Astrocyte of the spinal cord (primary cell): Measurements from ENCODE around the gene ZNF669.

ENCODE experiments used
- DNase-seq: peaks from one replicate; pipeline ENCODE4 v3.0.0; 2011; ENCODE audit warnings: low read depth, low spot score
- H3K4me3 ChIP-seq: 2 replicates; pipeline ENCODE4 v1.5.1; 2011; ENCODE audit warnings: low read depth, mild to moderate bottlenecking, low read length, moderate library complexity
- CTCF ChIP-seq: IDR thresholded peaks from 2 replicates; pipeline ENCODE4 v1.5.1; 2012; ENCODE audit warnings: low read depth, mild to moderate bottlenecking, low read length, inconsistent platforms
- in situ Hi-C: cut with HindIII; loops from 2 replicates; pipeline ENCODE4 v1.10.0; 2017; ENCODE audit warnings: low sequenced_read_pairs

Gene ZNF669

GRCh38 chr1:247079141-247079874, 24.8 kb downstream of the ZNF669 start:
- no peak for DNase-seq
- peak overlapping the region; percentile 91 for H3K4me3 ChIP-seq
- no peak for TF ChIP-seq CTCF
- in situ Hi-C loops: no loop called here

- peak within 1 kb of the TSS; percentile 91 for H3K4me3 ChIP-seq
- TF ChIP-seq CTCF: peak; percentile 59
- DNase-seq: peak; percentile 98
- in situ Hi-C loops: no loop called here
Measured at GRCh38 chr1:247078258-247079140, 25.7 kb downstream of the ZNF669 start, which contains the start of gene ZNF670. ZNF670 (minus strand) TSS chr1:247078811; CDS start chr1:247078596, 215 bp downstream.

DNA sequence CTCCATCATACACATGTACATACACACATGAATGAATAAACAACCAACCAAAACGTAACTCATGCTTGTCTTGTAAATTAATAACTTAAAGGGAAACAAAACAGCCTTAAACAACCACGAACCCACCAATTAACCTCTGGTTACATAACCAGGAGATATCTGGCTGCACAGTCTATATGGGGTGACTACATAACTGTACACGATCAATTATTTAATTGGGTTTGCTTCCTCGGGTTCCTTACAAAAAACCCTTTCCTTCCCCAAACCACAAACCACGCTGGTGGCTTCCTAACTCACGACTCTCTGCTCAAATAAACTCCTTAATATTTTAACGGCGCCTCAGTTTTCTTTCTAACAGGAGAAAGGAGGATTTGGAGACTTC, 26.3 kb downstream of the ZNF669 start:
- no peak for TF ChIP-seq CTCF
- in situ Hi-C loops: no loop called here
- peak overlapping the region; percentile 91 for H3K4me3 ChIP-seq
- peak; percentile 32 for DNase-seq

DNA sequence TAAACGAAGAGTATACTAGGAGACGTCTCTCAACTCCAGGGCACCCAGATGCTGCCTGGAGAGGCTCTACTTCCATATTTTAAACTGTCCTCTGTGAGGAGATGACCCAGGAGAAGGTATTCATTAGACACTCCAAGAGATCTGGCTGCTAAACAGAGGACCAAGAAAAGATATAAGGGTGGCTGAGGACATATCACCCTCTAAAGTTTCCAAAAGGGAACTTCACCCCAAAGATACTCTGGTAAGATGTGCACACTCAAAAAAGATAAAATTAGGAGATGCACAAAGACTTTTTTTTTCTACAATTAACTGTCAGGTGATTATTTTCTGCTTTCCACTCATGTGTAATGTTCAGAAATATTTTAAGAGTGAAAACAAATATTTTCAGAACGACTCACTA, 26.9 kb downstream of the ZNF669 start:
- H3K4me3 ChIP-seq: no peak overlapping the region
- DNase-seq: no peak
- no peak for TF ChIP-seq CTCF
- in situ Hi-C loops: no loop called here

- no peak overlapping the region for H3K4me3 ChIP-seq
- in situ Hi-C loops: no loop called here
- no peak for DNase-seq
- no peak for TF ChIP-seq CTCF
Measured at GRCh38 chr1:247070645-247071044, 33.5 kb downstream of the ZNF669 start.

- in situ Hi-C loops: no loop called here
- TF ChIP-seq CTCF: no peak
- no peak overlapping the region for H3K4me3 ChIP-seq
- DNase-seq: no peak
Measured at GRCh38 chr1:247064304-247064703, 39.9 kb downstream of the ZNF669 start.
